NB4 (cell line): ENCODE measurements around the gene COX7A2.

Source experiments
- DNase-seq: peaks from one replicate; pipeline ENCODE4 v3.0.0; 2010; ENCODE audit warnings: low read depth
- H3K4me3 ChIP-seq: one replicate; pipeline ENCODE4 v1.5.1; 2011; ENCODE audit warnings: mild to moderate bottlenecking, low read depth, low read length, moderate library complexity
- CTCF ChIP-seq: IDR thresholded peaks from one replicate; pipeline ENCODE4 v1.5.1; 2012; ENCODE audit warnings: low read depth, low read length
- MAX ChIP-seq: IDR thresholded peaks from 2 replicates; pipeline ENCODE4 v1.6.1; 2011; ENCODE audit warnings: low read depth, low read length
- MYC ChIP-seq: IDR thresholded peaks from 2 replicates; pipeline ENCODE4 v1.6.1; 2011; ENCODE audit warnings: low read depth, low read length
- POLR2A ChIP-seq: IDR thresholded peaks from 2 replicates; pipeline ENCODE4 v1.6.1; 2011; ENCODE audit warnings: mild to moderate bottlenecking; ENCODE audit not compliant: insufficient read length; ENCODE audit errors: extremely low read depth

The COX7A2 gene

GRCh38 chr6:75220357-75220756, 23.2 kb downstream of the COX7A2 start:
- no peak for DNase-seq
- no peak for TF ChIP-seq CTCF
- TF ChIP-seq MAX = no peak
- TF ChIP-seq MYC = no peak
- no peak for TF ChIP-seq POLR2A
- H3K4me3 ChIP-seq = no peak overlapping the region

GRCh38 chr6:75219263-75219662, 24.3 kb downstream of the COX7A2 start:
- TF ChIP-seq MYC (no peak), CTCF (no peak), POLR2A (no peak), MAX (no peak)
- H3K4me3 ChIP-seq = no peak overlapping the region
- no peak for DNase-seq

- no peak for DNase-seq
- TF ChIP-seq MYC (no peak), CTCF (no peak), POLR2A (no peak), MAX (no peak)
- H3K4me3 ChIP-seq = no peak overlapping the region
These were observed 26.4 kb downstream of the COX7A2 start for GRCh38 chr6:75217193-75217592.

- H3K4me3 ChIP-seq = no peak overlapping the region
- no peak for TF ChIP-seq POLR2A
- no peak for DNase-seq
These were observed 28.3 kb downstream of the COX7A2 start for GRCh38 chr6:75215291-75215690.

- H3K4me3 ChIP-seq = no peak overlapping the region
- DNase-seq = no peak
- TF ChIP-seq CTCF (peak; percentile 17), POLR2A (no peak), MAX (peak; percentile 27; the same call in 1 of the 2 replicates), MYC (no peak)
These were observed 29.9 kb downstream of the COX7A2 start for GRCh38 chr6:75213732-75214131.

GRCh38 chr6:75213112-75213511, 30.5 kb downstream of the COX7A2 start:
- H3K4me3 ChIP-seq = no peak overlapping the region
- TF ChIP-seq CTCF (no peak), POLR2A (no peak), MYC (no peak), MAX (no peak)
- DNase-seq = no peak
